HG03280 (cell line): Measurements from ENCODE around the gene ZCCHC8.
A peak's percentile ranks its signal among the peaks of the same experiment; 100 is the strongest.
"Not testable (repeated sequence)": the region's sequence is repeated elsewhere in the genome, so short reads cannot be mapped to it uniquely, and the experiment has no call there.

ENCODE experiments used
- ATAC-seq: cut with Tn5 transposase; IDR thresholded peaks from one replicate; pipeline ENCODE4 v1.9.1; 2021; ENCODE audit warnings: mild to moderate bottlenecking, moderate library complexity; ENCODE audit not compliant: unreplicated experiment

The ZCCHC8 gene

DNA sequence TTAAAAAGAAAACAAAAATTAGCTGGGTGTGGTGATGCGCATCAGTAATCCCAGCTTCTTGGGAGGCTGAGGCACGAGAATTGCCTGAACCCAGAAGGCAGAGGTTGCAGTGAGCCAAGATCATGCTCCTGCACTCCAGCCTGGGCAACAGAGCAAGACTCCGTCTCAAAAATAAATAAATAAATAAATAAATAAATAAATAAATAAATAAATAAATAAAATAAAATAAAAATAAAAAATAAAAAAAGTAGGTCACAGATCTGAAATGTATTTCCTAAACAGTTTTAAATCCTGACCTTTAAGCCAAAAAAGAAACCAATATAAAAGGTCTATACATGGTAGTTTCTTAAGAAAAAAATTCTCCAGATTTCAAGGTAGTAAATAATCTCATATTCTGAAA is 12.3 kb upstream of the ZCCHC8 start:
- not testable (repeated sequence) for ATAC-seq

DNA sequence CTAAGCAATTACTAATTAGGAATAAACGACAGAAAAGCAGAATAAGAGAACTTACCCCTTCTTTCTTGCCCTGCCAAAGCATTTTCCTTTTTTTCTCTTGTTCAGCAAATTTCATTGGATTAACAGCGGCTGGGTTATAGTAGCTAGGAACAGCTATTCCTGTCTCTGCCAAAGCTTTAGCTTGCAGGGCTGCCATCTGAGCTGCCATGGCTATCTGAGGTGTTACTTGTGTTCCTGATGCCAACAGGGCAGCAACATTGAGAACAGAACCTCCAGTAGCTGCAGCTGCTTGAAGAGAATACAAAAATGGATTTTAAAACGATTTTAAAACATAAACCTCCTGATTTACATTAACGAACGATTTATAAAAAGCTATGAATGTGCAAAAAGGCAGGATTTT is 7.4 kb upstream of the ZCCHC8 start:
- no peak for ATAC-seq

DNA sequence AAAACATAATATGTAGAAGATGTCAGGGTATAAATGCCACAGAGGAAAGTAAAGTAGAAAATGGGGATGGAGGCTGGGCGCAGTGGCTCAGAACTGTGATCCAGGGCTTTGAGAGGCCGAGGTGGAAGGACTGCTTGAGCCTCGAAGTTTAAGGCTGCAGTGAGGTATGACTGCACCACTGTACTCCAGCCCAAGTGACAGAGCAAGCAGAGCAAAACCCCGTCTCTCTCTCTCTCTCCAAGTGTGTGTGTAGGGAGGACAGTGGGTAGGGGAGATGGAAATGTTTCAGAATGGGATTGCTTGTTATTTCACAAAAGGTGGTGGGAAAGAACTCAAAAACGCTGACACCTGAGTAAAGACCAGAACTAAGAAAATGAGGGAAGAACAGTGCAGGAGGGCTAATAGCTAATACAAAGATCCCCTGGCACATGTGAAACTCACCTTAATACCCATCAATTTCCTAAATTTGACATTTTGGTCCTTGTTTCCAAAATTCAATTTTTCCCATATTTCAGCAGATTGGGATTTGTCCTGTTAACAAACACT is 5.7 kb upstream of the ZCCHC8 start:
- no peak for ATAC-seq

DNA sequence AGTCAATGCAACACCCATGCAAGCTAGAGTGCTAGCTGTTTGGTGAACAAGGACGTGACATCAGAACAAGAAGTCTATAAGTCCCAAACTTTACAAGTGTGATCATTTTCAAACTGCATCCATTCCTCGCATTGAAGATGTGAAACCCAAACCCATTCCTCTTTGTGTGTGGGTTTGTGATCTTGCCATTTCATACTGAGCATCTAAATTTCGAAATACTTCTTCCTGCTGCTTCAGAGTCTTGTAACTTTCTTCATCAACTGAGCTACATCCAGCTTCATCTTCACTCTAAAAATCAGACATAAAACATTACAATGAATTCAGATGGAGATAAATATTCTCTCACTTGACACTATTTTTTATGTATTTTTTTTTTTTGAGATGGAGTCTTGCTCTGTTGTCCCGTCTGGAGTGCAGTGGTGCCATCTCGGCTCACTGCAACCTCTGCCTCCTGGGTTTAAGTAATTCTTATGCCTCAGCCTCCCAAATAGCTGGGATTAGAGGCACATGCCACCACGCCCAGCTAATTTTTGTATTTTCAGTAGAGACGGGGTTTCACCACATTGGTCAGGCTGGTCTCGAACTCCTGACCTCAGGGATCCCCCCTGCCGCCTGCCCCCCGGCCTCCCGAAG is 4.8 kb upstream of the ZCCHC8 start:
- ATAC-seq, result no peak

DNA sequence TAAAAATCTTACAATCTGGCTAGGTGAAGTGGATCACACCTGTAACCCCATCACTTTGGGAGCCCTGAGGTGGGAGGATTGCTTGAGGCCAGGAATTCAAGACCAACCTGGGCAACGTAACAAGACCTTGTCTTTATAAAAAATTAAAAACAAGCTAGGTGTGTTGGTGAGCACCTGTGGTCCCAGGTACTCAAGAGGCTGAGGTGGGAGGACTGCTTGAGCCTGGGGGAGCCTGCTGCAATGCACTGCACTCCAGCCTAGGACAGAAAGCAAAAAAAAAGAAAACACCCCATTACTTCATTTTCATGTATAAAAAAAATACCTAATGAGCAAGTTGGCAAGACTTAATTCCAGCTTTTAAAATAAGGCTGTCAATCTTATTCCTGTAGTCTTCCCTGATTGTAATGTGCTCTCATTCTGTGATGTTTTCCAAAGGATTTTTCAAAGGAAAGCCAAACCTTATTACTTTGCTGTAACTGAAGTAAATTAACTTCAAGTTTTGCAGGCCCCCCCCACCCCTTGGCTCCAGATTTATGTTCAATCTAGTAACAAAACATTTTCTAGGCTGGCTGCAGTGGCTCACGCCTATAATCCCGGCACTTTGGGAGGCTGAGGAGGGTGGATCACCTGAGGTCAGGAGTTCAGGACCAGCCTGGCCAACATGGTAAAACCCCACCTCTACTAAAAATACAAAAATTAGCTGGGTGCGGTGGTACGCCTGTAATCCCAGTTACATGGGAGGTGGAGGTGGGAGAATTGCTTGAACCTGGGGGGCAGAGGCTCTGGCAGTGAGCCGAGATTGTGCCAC is 3.3 kb upstream of the ZCCHC8 start:
- ATAC-seq, result no peak

DNA sequence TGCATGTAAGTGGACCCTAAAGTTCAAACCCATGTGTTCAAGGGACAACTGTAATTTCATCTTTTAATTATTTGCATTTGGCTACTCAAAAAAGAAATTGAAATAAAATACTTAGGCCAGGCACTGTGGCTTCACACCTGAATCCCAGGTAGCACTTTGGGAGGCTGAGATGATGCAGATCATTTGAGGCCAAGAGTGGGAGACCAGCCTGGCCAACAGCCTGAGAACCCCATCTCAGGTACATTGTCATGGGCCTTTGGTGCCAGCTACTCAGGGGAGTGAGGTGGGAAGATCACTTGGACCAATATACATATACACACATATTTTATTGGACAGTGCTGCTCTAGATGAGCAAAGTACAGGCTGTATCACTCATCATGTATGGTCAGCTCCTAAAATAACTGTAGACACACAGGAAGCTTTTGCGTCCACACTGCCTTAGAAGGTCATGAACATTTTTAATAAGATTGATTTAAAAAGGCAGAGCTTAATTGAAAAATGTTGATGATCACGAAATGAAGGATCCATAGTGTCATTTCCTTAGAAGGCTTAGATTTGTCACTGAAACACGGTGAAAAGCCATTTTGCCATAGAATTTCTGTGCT is 2.5 kb upstream of the ZCCHC8 start:
- no peak for ATAC-seq

DNA sequence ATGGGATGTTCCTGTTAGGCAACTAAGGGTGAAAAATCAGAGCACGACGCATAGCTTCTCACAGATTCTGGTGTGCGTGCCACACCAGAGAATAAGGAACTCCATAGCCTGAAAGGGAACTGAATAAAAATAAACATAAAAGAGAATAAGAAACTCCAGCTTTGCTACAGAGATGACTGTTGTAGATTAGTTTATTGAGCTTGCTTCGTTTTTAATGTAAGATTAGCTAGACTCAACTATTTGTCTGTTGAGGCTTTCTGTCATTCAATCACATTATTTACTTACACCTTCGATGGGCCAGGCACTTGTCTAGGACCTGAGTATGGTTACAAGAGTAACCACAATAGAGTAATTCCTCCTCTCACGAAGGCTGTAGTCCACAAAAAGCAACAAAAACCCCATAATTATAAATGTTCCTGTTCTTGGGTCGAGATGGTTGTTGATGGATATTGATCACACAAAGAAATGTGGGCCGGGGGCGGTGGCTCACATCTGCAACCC is 807 bp upstream of the ZCCHC8 start:
- no peak for ATAC-seq

DNA sequence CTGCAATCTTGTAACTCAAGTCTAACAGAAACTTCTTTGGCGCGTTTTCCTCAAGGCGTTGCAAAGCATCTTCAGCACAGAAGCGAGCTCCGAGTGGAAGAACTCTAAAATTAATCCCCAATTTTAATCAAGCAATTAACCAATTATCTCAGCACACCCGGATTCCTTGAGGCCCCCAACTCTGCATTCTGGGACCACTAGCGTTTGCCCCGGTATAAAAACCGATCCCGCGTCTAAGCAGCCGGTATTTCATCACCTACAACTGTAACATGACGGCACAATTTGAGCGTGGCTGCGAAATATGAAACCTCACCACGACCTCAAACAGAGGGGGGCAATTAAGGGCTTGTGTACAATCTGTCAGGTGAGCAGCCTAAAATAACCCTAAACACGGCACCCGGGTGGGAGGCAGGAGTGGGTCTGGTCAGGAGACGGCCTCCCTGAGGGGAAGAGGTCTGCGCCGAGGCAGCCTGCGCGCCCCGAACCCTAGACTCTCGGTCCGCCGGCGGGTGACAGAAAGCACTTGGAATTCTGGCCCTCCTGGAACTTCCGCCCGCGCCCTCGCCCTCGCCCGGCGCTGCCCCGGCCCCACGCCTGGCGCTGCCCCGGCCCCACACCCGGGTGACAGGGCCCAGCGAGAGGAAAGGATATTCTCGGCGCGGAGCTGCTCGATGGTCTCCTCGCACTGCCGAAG is 594 bp downstream of the ZCCHC8 start:
- ATAC-seq, result peak; percentile 3

DNA sequence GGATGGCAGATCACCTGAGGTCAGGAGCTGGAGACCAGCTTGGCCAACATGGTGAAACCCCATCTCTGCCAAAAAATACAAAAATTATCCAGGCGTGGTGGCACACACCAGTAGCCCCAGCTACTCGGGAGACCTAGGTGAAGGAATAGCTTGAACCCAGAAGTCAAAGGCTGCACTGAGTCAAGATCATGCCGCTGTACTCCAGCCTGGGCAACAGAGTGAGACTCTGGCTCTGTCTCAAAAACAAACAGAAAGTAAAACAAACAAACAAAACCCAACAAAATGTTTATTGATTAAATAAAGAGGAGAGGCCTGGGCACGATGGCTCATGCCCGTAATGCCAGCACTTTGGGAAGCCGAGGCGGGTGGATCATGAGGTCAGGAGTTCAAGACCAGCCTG is 5.5 kb downstream of the ZCCHC8 start:
- no peak for ATAC-seq

DNA sequence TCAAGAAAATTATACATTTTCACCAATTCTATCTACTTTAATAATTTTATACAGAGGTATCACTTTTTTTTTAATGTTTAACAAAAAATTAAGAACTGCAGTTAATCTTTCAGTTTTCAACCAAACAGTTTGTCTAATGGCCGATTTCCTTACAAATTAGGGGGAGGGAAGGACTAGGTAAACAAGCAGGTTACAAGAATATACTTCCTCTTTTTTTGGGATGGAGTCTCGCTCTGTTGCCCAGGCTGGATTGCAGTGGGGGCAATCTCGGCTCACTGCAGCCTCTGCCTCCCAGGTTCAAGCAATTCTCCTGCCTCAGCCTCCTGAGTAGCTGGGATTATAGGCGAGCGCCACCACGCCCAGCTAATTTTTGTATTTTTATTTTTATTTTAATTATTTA is 7.5 kb downstream of the ZCCHC8 start:
- not testable (repeated sequence) for ATAC-seq

DNA sequence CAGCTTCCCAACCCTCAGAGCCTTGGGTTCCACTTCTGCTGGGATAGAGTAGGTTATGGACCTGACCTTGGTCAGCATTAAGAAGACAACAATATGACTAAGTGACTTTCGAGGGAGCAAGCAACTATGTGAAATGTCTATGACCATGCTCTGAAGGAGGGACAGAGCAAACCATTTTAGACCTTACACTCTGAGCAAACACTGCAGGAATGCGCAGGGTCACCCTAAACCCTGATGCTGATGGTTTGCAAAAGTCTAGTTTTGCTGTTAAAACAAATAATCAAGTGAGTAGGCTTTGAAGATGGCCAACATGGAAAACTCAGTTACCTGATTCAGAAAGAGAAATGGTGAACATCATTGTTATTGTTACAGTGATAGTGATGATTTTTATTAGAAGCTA is 8.7 kb downstream of the ZCCHC8 start:
- ATAC-seq, result no peak

DNA sequence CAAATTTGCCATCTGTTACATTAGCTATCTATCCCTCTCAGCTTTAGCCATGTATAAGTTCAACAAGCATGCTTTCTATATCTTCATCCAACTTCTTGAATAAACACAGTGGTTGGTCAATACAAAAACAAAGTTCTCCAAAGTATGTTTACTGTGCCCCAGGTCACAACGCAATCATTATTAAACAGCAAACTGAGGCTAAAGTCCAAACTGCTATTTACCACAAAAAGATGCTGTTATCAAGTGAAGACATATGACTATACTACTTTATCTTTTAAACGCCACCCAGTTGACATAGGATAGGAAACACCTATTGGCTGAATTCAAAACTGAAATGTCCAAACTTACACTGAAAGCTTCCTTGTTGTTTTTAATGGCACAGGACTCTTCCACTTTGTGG is 11.7 kb downstream of the ZCCHC8 start:
- no peak for ATAC-seq

DNA sequence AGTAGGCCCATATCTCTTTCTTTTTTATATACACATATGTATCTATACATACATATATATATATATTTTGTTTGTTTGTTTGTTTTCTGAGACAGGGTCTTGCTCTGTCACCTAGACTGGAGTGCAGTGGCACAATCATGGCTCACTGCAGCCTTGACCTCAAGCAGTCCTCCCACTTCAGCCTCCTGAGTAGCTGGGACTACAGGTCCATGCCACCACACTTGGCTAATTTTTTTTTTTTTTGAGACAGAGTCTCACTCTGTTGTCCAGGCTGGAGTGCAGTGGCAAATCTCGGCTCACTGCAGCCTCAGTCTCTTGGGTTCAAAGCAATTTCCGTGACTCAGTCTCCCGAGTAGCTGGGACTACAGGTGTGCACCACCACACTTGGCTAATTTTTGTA is 12.9 kb downstream of the ZCCHC8 start:
- ATAC-seq, result not testable (repeated sequence)

DNA sequence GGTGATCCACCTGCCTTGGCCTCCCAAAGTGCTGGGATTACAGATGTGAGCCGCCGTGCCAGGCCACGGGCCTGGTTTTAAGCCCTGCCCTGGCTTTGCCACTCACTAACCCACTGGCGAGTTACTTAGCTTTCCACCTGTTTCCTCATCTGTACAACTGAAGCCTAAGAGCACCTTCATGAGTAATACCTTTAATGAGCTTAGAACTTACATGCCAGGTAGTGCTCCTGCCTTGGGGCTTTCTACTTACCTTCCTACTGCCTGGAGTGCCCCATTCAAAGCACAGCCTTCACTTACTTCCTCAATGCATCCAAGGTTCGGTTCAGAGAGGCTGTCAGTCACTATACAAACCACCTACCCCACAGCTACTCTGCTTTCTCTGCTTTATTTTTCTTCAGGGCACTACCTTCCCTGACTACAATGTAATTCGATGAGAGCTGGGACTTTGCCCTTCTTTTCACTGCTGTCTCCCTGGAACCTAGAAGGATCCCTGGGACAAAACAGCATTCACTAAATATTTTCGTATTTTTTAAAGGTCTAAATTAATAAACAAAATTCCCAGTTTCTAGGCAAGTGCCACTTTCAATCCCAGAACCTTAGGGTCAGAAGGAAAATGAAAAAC is 13.8 kb downstream of the ZCCHC8 start:
- ATAC-seq, result no peak

DNA sequence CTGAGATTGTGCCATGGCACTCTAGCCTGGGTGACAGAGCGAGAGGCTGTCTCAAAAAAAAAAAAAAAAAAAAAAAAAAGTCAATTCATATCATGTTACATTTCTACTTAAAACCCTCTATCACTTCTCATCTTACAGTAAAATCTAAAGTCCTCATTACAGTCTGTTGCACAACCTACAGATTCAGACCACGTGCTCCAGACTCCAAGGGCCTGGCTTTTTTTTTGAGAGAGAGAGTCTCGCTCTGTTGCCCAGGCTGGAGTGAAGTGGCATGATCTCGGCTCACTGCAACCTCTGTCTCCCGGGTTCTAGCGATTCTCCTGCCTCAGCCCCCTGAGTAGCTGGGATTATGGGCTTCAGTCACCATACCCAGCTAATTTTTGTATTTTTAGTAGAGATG is 14.4 kb downstream of the ZCCHC8 start:
- not testable (repeated sequence) for ATAC-seq

DNA sequence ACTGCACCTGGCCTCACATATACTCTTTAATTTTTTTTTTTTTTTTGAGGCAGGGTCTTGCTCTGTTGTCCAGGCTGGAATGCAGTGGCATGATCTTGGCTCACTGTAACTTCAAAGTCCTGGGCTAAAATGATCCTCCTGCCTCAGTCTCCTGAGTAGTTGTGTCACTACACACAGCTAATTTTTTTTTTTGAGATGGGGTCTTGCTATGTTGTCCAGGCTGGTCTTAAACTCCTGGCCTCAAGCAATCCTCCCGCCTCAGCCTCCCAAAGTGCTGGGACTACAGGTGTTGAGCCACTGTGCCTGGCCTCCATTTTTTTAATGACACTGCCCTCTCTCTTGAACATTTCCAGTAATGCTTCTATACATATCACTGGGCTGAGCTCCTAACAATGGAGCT is 16.3 kb downstream of the ZCCHC8 start:
- not testable (repeated sequence) for ATAC-seq

DNA sequence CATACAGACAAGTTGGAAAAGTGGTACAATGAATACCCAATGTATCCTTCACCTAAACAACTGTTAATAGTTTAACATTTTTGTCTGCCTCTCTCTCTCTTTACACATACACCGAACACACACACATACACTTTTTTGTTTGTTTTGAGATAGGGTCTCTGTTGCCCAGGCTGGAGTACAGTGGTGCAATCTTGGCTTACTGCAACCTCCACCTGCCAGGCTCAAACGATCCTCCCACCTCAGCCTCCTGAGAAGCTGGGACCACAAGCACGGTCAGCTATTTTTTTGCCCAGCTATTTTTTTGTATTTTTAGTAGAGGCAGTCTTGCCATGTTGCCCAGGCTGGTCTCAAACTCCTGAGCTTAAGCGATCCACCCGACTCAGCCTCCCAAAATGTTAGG is 16.8 kb downstream of the ZCCHC8 start:
- no peak for ATAC-seq

DNA sequence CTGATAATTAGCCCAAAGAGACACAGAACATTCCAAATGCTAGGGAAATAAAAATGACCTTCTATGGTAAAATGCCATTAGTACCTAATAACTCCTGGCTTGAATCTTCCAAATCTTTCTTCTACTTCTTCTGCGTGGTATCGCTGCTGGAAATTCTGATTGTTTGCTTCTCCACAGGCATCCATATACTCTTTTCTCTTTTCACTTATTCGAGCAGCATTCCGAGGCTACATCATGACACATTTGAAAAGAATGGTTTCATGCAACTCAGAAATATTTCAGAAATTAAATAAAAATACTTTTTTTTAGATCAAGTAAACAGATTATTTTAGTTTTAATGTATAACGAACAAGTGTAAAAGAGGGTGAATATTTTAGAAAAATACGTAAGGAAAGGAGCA is 18.9 kb downstream of the ZCCHC8 start:
- ATAC-seq, result no peak

DNA sequence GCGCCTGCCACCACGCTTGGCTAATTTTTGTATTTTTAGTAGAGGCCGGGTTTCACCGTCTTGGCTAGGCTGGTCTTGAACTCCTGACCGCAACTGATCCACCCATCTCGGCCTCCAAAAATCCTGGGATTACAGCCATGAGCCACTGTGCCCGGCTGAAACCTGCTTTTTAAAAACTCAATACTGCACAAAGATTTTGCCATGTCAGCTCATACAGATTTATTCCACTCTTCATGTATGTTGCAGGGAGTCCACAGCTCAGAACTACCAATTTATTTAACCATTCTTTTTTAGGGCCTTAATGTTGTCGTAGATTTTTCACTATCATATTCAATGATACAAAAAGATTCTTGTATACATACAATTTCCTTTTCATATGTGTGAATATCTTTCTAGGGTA is 20.0 kb downstream of the ZCCHC8 start:
- ATAC-seq, result no peak

DNA sequence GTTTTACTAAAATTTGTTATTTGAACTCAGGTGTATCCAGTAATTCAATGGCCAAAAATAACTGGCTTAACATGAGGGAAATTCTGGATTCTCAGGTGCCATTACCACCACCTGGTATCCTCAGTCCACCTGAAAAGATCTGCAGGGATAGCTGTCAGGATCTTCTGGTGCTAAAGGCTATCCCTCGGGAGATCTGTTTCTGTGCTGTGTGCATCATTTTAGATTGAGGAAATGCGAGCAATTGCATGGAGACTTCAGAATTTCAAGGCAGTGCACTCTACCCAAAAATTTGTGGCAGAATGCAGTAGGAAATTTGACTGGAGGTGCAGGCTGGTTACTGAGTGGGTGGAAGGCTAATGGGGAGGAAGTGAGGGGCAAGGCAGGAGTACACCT is 26.4 kb downstream of the ZCCHC8 start:
- no peak for ATAC-seq
